Measurements from ENCODE around the gene CERS6.

GRCh38 chr2:168753765-168754329, 297.8 kb downstream of the CERS6 start:
- TF ChIP-seq CTCF (IDR thresholded peaks at IDR 0.05) (no peak), POLR2AphosphoS5 (IDR thresholded peaks at IDR 0.05) (no peak)

All from breast epithelium (tissue), 3 donors.